Fibroblast of peridontal ligament (primary cell): ENCODE measurements around the gene GMDS.
A peak's percentile ranks its signal among the peaks of the same experiment; 100 is the strongest.

Experiments used
- DNase-seq: peaks from one replicate; pipeline ENCODE4 v3.0.0-alpha.2; 2010; ENCODE audit errors: extremely low read depth

The GMDS gene

DNA sequence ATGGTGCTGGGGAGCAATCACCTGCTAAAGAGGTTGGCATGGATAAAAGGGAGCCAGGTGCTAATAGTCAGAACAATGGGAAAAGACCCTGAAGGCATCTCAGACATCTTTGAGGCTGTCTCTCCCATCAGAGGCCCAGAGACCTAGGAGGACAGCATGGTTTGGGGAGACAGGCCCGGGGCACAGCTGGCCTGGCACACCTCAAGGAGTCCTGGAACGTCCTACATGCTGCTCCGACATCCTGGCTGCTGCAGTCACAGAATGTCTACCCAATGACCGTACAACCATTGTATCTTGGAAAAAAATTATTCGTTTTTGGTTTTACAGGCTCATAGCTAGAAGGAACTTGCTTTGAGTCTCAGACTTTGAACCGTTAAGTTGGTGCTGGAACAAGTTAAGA, 4.4 kb downstream of the GMDS start:
- no peak for DNase-seq

DNA sequence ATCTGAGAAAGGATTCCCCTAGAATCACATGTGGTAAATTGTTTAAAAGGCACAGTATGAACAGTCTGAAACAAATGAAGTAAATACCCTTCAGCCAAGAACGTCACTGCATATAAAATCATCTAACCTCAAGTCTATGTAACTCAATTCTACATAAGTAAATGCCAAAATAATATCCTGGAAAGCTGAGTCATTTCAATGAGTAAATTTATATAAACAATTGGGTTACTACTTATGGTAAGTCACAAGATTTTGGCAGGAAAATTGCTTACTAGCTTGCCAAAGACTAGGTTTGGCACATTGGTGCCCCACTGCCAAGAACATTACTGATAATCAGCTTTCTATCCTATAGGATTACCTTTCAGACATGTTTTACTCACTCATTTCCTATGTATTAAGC, 8.4 kb downstream of the GMDS start:
- DNase-seq: peak; percentile 99

DNA sequence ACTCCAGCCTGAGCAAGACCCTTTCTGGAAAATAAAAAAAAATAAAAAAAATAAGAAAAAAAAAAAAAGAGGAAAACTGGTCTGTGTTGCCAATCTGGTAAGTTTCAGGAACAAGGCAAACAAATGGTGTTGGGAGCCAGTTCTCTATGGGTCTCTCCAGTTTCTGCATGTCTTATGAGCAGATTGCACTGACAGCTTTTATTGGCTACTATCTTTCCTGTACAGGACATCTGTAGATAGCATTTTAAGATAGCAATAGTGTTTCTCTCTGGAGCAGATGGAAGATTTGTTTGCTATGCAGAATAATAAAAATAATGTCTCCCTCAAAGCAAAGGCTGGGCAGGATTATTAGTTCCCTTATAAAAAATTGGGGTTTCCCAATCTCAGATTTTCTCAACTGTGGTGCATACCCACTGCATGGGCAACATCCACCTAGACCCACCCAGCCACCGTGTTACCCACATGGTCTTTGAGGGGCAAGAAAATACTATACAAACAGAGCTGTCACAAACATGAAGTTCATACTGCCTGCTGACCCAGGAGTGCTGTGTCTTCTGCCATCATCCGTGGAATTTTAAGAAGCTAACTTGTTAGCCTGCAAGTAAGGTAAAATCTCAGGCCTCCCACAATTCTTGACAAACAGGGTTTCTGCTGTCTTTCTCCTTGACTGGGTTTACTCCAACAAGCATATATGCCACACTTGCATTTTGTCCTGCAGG, 9.5 kb downstream of the GMDS start:
- no peak for DNase-seq

DNA sequence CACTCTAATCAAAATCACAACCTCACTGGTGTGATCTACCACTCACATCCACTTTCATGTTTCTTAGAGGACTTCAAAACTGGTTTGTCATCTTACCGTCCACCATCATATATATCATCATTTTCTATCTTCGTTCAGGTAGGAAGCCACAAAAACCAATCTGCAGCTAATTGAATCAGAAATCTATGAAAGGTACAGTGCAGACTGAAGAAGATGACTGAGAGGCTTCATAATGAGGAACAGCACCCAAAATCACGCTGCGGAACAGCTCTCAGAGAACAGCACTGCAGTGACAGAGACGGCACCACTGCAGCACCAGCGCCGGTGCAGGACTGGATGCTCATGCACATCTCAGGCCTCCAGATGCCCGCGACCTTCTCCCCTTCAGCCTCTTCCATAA, 13.0 kb downstream of the GMDS start:
- DNase-seq: no peak

DNA sequence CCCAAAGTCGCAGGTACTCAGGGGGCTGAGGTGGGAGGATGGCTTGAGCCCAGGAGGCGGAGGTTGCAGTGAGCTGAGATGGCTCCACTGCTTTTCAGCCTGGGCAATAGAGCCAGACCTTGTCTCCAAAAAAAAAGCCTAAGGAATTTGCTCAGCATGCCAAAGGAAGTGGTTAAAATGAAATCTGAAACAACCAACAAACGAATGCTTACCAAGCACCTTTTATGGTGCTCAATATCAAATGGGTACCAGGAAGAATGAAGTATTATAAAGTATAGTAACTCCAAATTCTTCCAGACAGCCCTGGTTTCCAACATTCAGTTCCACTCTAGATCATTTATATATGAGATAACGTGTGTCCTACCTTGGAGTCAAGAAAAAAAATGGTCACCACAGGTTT, 14.0 kb downstream of the GMDS start:
- DNase-seq: peak; percentile 57

DNA sequence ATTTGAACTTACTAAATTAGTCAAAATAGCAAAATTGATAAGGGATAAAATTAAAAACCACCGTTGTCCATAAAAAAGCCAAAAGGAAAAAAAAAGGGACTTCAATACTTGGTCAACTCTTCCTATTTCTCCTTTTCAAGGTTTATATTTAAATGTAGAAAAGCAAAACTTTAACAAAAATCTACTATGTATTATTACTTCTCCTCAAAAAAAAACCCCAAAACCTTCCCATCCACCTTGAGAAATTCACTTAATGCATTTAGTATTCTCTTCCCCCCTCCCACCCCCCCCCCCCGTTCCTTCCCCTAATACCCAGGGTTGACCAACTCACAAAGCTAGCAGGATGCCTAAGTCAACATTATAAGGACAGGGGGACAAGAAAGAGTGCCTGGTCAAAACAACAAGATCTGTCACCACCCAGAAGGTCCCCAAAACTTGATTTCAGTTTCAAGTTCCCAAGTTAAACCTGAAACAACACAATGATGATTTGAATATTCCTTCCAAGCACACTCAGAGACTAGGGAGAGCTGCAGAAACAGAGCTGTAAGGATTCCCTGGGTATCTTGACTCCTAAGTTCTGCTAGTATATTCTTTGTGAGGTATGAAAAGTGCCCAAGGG, 14.6 kb downstream of the GMDS start:
- DNase-seq: no peak

DNA sequence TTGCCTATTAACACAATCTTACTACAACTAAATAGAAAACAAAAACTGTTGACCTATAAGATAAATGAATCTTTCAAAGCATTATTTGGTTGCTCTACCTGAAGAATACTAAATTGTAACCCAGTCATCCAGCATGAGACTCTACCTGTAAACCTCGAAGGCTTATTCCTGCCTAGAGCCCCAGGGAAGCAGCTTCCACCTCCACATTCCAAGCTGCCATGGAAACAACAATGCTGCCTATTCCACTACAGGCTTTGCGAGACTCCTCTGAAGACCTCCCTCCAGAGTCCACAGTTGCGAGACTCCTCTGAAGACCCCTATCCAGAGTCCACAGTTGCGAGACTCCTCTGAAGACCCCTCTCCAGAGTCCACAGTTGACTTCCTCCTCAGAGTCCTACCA, 15.7 kb downstream of the GMDS start:
- no peak for DNase-seq

DNA sequence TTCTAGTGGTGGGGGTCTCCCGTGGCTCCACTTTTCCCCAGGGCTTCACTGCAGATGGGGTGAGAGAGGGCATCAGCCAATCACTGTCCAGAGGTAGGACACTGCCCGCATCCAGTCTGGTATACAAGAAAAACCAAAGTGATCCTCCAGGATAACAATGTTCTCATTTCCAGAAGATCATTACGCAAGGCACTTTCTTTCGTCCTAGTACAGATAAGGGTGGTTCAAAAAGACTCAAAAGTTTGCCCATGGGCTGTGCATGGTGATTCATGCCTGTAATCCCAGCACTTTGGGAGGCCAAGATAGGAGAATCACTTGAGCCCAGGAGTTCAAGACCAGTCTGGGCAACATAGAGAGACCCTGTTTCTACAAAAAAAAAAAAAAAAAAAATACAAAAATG, 16.4 kb downstream of the GMDS start:
- DNase-seq: no peak

DNA sequence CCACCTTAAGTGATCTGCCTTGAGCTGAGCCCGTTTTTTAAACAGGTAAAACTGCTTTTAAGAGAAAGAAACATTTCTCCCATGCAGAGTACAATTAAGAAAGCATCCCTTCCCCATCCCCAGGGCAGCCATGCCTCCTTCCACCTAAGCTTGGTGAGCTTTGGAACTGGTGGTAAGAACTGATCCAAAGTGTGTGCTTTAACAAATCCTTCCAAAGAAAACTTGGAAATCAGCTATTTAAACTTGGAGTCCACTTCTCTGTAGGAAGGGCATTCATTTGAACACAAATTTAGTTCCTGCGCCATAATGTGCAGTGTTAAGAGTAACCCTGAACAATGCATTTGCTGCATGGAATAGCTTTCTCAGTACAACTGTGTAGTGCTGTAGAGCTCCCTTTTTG, 17.0 kb downstream of the GMDS start:
- no peak for DNase-seq

DNA sequence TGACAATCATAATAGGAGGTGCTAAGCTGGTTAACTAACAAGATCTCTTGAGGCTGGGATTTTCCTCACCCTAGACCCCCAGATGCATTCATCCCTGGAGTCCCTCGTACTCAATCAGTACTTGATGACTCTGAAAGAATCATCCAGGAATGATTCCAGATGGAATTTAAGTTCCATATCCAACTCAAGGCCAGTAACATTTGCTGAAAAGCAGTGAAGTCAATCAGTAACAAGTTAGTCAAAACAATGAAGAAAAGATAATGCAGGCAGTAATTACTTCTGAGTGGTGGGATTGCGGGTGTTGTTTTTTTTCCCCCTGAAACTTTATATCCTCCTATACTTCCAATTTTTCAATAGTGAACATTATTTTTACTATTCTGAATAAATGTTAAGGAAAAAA, 18.6 kb downstream of the GMDS start:
- DNase-seq: no peak

DNA sequence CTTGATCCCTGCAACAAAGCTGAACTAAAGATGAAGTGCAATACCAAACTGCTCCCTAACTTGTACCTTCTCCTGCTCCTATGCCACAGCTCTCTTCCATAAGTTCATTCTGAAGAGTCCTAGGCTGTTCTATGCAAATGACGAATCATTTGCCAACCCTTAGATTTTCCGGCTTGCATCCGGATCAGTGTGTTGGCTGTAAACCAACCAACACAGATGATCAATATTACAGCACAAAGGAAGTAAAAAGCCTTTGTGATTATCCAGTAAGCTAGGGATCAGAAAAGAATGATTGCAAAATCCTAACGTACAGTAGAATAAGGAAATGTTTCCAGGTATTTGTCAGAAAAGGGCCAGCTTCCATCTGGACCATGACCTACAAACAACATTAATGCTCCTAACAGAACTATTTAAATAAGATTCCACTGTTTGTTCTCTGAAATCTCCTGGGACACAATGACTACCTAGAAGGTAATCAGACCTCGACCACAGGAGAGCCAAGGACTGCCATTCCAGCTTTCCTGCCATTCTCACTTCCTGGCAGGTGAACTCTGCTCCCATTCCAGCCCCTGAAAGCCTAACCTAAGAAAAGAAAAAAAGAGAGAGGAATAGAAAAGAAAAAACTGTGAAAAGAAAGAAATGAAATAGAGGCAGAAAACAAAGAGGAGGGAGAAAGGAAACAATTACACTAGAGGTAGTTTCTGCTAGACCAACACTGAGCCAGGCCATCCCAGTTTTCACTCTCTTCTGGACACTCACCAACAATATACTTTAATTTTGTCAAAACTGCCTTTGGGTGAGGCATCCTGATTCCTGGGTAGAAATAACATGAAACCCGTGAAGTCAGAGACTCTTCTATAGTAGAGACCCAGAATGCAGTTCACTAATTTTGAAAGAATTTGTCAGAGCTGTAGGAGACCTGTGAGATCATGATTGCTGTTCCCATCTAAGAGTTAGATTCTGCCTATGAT, 19.7 kb downstream of the GMDS start:
- DNase-seq: no peak

DNA sequence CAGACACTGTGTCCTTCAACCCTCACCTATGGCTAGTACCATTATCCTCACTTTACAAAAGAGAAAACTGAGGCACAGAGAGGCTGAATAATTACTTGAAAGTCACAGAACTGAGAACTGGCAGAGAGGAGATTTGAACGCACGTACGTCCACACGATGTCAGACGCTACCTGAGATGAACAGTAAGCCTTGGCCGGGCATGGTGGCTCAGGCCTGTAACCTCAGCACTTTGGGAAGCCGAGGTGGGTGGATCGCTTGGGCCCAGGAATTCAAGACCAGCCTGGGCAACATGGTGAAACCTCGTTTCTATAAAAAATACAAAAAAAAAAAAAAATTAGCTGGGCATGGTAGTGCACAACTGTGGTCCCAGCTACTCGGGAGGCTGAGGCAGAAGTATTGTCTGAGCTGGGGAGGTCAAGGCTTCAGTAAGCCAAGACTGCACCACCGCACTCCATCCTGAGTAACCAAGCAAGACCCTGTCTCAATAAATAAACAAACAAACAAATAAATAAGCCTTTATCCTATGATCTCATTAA, 20.5 kb downstream of the GMDS start:
- no peak for DNase-seq

DNA sequence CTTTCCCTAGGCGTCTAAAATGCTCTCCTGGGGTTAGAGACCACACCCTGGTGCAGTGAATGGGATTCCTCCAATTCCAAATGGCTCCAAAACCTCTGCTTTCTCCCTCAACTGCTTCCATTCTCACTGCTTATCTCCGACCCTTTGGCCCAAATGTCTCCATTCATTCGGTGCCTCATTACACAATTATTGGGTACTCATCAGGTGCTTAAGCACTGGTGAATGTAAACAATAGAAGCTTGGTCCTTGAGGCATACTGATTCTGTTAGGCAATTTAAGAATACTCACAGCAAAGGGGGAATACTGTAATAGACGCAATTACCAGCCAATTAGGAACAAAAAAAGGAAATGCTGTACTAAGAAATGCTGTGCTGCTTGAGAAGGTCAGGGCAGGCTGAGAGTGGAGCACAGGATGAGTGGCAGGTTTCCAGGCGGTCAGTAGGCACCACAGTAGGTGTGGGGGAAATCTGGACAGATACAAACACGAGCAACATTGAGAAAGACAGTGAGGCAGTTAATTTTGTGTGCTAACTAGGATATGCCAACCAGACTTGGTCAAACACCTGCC, 23.0 kb downstream of the GMDS start:
- no peak for DNase-seq

DNA sequence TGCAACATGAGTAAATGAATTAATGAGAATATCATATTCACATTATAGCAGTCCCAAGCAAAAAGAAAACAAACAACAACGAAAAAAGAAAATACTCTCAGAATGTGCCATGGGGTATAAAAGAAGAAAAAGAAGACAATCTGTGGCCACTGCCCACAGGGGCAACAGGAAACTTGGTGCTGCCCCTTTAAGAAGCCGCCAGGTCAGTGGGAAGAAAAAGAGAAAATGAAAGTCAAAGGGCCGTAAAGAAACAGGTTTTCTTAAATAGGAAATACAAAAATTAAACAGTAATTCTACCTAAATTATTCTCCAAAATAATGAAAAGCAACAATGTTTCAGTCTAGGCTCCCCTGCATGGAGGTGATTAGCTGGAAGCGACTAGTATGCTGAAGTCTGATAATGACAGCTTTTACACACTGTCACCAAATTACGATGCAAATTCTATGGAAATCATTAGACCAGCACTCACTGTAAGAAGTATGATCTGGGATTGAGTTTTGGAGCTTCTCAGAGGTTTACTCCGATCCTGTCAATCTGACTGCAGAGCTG, 23.6 kb downstream of the GMDS start:
- peak; percentile 50 for DNase-seq

DNA sequence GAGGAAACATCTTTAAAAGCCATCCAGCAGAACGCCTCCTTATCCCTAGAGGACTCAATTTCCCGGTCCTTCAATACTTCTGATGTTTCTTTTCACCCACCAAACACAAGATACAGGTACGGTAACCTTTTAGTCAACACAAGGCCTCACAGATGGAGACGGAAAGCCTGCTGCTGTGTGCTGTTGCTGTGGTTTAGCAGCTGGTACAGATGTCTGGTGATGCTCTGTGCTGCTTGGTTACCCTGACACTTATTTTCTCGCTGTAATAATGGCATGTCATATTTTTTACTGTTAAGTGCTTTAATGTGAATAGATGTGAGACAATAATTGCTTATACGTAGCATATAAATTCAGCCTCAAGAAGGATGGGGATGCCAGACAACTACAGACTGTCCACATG, 25.3 kb downstream of the GMDS start:
- DNase-seq: no peak

DNA sequence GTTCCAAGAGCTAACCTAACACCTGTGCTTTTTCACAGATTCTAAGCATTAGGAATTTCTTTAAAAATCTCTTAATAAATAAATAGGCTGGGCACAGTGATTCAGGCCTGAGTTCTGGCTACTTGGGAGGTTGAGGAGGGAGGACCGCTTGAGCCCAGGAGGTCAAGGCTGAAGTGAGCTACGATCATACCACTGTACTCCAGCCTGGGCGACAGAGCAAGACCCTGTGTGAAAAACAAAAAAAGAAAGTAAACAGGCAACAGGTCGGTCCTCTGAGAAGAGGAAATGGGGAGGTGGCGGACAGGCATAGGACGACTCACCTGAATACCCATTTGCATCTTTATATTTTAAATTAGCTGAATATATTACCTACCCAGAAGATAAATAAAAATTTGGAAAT, 26.5 kb downstream of the GMDS start:
- no peak for DNase-seq

DNA sequence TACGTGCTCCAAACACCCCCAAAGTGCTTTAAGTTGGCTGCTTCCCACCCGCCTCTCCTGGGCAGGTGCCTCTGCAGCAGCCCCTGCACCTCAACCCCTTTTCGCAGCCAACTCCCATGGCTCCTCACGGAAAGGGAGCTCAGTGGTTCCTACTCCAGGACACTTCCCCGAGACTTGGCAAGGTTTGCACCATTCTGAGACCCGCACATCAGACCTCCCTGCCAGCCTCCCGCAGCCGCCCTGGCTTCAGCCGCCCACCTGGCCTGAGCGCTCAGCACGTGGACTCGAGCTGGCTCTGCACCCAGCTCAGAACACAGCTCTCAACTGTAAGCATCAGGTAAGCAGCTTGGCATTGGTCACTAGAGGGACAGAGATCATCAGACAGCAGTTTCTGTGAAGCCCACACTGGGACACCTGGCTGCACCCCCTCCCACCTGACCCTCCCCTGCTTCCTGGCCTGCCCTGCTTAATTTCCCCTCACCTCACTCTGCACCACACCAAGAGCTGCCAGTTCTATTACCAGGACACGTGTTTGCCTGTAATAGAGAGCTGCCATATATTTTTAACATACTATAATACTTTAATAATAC, 28.5 kb downstream of the GMDS start:
- no peak for DNase-seq

DNA sequence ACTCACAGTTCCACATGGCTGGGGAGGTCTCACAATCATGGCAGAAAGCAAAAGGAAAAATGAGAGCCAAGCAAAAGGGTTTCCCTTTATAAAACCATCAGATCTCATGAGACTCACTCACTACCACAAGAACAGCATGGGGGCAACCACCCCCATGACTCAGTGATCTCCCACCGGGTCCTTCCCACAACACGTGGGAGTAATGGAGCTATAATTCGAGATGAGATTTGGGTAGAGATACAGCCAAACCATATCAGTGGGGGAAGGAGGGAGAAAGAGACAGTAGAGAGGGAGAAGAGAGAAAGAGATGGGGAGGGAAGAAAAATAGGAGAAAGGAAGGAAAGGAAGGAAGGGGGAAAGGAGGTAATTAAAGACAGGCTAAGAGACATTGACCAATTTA, 30.1 kb downstream of the GMDS start:
- DNase-seq: no peak

DNA sequence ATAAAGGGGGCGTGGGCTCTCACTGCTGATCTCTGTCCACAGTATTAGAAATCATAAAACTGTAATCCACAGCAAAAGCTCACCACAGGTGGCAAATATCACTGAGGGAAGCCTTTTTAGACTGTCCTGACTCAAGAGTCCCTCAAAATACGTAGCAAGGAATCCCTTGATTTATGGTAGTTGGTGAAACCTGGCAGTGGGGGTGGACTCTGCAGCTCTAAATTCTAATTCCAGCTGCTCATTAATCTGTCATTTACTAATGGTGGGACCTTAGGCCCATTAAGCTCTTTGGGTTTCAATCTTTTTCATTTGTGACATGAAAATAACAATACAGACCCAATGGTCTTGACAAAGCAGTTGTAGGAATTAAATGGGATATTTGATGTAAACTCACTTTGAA, 32.3 kb downstream of the GMDS start:
- DNase-seq: no peak

DNA sequence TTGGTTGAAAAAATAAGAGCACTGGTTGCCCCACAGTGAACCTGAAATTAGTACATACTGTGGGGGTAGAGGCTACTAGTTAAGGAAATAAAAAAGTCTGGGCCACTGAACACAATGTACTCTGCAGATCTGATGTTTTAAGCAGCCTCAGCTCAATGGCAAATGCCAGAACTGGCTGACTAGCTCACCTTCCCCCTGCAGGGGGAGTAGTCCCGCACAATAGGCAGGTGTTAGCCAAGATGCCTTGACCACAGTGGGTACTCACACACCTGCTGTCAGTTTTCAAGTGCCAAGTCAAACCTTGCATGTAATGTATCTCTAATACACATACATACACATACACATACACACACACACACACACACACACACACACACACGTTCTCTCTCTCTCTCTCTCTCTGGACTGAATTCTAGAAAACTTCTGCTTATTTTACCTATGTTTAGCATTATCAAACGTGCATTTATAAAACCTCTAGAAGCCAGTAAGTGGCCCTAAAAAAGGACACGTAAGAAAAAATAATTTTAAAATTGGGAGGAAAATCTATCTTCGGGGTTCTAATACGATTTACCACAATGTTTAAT, 36.1 kb downstream of the GMDS start:
- no peak for DNase-seq

DNA sequence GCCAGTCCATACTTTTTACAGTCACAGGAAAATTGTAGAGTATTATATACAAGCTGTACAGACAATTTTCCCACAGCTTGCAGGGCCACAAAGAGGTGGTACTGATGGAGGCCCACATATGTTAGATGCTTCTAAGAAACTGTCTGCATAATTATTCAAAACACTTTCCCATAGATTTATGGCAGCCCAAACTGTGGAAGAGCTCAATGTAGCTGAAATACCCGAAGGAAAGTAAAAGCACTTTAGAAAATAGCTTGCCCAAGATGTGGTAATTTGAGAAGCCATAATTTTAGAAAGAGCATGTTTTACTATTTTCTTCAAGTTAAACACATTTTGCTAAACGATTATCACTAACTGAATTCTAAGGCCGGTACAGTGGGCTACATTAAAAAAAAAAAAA, 36.9 kb downstream of the GMDS start:
- peak; percentile 43 for DNase-seq
